ENCODE data around the gene HIRA.
"Not testable (repeated sequence)": the region's sequence is repeated elsewhere in the genome, so short reads cannot be mapped to it uniquely, and the experiment has no call there.

HIRA gene

DNA sequence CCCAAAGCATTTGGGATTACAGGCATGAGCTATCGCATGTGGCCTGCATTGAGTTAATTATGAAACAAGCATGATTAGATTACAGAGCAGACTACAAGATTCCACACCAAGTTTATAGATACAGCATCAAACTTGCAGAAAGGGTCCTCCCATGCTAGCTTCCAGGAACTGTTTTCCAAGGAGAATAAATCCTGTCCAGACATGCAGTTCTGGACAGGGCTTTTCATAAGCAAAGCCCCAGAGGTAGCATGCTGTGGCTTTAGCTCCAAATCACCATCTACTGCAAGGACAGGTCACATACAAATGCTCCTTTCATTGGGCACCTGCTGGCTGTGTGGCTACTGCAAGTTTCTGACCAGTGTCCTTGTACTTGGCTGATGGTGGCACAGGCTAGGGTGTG lies 57.1 kb downstream of the HIRA start:
- Histone ChIP-seq H3K9me3 (ENCODE audit: insufficient read depth, low read depth, low read length) (no peaks in the 10 kb centered on the region), H3K4me3 (ENCODE audit: low read length) (no peak overlapping the region), H3K27ac (ENCODE audit: low read depth, low read length) (no peak overlapping the region), H3K36me3 (ENCODE audit: insufficient read depth, low read length) (peaks cover 90% of the 10 kb centered on the region), H3K27me3 (ENCODE audit: insufficient read depth, low read length) (no peaks in the 10 kb centered on the region), H3K4me1 (ENCODE audit: insufficient read depth, low read length) (no peaks in the 10 kb centered on the region), H3K9ac (ENCODE audit: low read depth, low read length) (no peak overlapping the region)
- WGBS: 100% methylated on average over 1 of the region's 1 CpG

DNA sequence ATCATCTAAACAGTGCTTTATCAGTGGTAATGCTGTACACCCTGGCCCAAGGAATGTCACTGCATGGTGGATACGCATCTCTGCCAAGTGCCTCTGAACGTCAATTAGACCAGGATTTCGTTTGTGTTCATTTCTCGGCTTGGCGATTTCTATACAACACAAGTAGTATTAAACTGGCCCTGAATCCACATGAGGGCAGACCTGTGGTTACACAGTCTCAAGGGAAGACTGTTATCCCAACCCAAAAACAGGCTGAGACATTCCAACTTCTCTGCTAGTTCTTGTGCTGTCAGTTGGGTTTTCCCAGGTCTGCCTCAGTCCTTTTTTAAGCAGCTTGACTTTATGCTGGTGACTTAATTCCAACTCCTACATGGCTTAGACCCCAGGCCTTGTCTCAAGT lies 58.1 kb downstream of the HIRA start:
- H3K36me3 ChIP-seq (ENCODE audit: insufficient read depth, low read length): peaks cover 96% of the 10 kb centered on the region

DNA sequence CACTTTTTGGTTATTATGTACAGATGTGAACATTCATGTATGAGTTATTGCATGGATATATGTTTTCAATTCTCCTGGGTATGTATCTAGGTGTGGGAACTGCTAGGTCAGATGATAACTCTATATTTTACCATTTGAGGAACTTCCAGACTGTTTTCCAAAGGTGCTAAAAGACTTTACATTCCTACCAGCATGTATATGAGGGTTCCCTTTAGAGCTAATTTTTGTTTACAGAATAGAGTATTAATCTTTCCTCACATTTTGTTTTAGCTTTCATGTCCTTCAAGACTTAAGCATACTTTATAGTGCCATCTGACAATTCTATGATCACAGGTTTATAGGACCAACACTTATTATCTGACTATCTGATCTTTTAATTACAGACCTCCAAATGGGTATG lies 59.6 kb downstream of the HIRA start:
- Histone ChIP-seq H3K4me3 (ENCODE audit: low read length) (no peak overlapping the region), H3K9ac (ENCODE audit: low read depth, low read length) (no peak overlapping the region), H3K27me3 (ENCODE audit: insufficient read depth, low read length) (no peaks in the 10 kb centered on the region), H3K27ac (ENCODE audit: low read depth, low read length) (no peak overlapping the region), H3K4me1 (ENCODE audit: insufficient read depth, low read length) (no peaks in the 10 kb centered on the region), H3K36me3 (ENCODE audit: insufficient read depth, low read length) (peaks cover 95% of the 10 kb centered on the region), H3K9me3 (ENCODE audit: insufficient read depth, low read depth, low read length) (no peaks in the 10 kb centered on the region)

More for the DNA sequence above, 58.1 kb downstream of the HIRA start:
- no peaks in the 10 kb centered on the region for H3K9me3 ChIP-seq (ENCODE audit: insufficient read depth, low read depth, low read length)
- H3K9ac ChIP-seq (ENCODE audit: low read depth, low read length): no peak overlapping the region
- H3K4me1 ChIP-seq (ENCODE audit: insufficient read depth, low read length): no peaks in the 10 kb centered on the region
- no peaks in the 10 kb centered on the region for H3K27me3 ChIP-seq (ENCODE audit: insufficient read depth, low read length)
- 97% methylated on average over 5 of the region's 5 CpGs for WGBS
- no peak overlapping the region for H3K27ac ChIP-seq (ENCODE audit: low read depth, low read length)
- H3K4me3 ChIP-seq (ENCODE audit: low read length): no peak overlapping the region

DNA sequence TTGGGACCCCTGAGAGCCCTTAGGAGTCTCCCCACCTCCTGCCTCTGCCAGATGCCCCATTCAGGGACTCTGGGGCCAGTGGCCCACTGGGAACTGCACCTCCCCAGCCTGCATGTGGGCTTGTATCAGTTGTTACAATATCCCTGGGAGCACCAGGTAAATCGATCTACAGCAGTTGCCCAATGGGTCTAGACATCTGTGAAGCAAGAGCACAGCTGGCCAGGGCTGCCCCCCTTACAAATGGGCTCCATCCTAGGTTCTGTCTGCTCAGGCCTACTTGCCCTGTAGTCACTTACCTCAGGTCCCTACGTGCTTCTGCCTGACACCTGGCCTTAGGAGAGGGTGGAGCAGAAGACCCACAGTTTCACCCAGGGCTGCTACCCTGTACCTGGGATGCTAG lies 62.7 kb downstream of the HIRA start:
- H3K9me3 ChIP-seq (ENCODE audit: insufficient read depth, low read depth, low read length): no peaks in the 10 kb centered on the region
- peaks cover 92% of the 10 kb centered on the region for H3K36me3 ChIP-seq (ENCODE audit: insufficient read depth, low read length)
- H3K4me1 ChIP-seq (ENCODE audit: insufficient read depth, low read length): no peaks in the 10 kb centered on the region
- H3K9ac ChIP-seq (ENCODE audit: low read depth, low read length): no peak overlapping the region
- no peak overlapping the region for H3K27ac ChIP-seq (ENCODE audit: low read depth, low read length)
- WGBS: 93% methylated on average over 2 of the region's 2 CpGs
- H3K4me3 ChIP-seq (ENCODE audit: low read length): no peak overlapping the region
- H3K27me3 ChIP-seq (ENCODE audit: insufficient read depth, low read length): no peaks in the 10 kb centered on the region

DNA sequence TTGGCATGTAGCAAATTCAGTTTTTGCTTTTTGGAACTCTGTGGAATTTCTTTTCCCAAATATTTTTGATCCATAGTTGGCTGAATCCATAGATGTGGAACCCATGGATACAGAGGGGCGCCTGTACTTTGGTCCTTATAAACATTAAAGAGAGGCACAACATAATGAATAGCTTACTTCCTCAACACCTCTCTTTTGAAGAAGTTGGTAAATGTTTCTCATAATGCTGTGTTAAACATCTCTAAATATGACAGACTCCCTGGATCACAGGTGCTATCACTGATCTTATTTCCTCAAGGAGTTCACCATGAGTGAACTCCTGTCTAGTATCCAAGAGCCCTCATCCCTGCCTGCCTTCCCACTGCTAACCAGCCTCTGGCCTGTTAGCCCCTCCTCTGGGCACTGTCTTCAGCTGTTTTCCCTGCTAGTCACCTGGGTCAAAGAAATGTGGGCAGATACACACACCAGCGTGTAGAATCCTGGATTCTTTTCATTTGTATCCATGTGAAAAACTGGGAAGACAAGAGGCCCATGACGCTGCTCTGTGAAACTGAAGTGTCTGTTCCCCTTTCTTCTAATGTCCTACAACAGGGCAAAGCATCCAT lies 63.7 kb downstream of the HIRA start:
- Histone ChIP-seq H3K9me3 (ENCODE audit: insufficient read depth, low read depth, low read length) (no peaks in the 10 kb centered on the region), H3K4me1 (ENCODE audit: insufficient read depth, low read length) (no peaks in the 10 kb centered on the region), H3K27me3 (ENCODE audit: insufficient read depth, low read length) (no peaks in the 10 kb centered on the region), H3K36me3 (ENCODE audit: insufficient read depth, low read length) (peaks cover 89% of the 10 kb centered on the region), H3K9ac (ENCODE audit: low read depth, low read length) (no peak overlapping the region), H3K4me3 (ENCODE audit: low read length) (no peak overlapping the region), H3K27ac (ENCODE audit: low read depth, low read length) (no peak overlapping the region)
- 95% methylated on average over 3 of the region's 3 CpGs for WGBS

DNA sequence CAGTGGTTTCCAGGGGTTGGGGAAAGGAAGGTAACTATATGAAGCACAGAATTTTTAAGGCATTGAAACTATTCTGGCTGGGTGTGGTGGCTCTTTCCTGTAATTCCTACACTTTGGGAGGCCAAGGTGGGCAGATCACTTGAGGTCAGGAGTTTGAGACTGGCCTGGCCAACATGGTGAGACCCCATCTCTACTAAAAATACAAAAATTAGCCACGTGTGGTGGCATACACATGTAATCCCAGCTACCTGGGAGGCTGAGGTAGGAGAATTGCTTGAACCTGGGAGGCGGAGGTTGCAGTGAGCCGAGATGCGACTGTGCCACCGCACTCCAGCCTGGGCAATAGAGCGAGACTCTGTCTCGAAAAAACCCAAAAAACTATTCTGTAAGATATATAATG lies 68.0 kb downstream of the HIRA start:
- not testable (repeated sequence) for H3K4me3 ChIP-seq (ENCODE audit: low read length); H3K9ac ChIP-seq (ENCODE audit: low read depth, low read length); H3K27me3 ChIP-seq (ENCODE audit: insufficient read depth, low read length); H3K27ac ChIP-seq (ENCODE audit: low read depth, low read length); H3K4me1 ChIP-seq (ENCODE audit: insufficient read depth, low read length); H3K9me3 ChIP-seq (ENCODE audit: insufficient read depth, low read depth, low read length)
- peaks cover 92% of the 10 kb centered on the region for H3K36me3 ChIP-seq (ENCODE audit: insufficient read depth, low read length)
- WGBS: 90% methylated on average over 4 of the region's 7 CpGs

DNA sequence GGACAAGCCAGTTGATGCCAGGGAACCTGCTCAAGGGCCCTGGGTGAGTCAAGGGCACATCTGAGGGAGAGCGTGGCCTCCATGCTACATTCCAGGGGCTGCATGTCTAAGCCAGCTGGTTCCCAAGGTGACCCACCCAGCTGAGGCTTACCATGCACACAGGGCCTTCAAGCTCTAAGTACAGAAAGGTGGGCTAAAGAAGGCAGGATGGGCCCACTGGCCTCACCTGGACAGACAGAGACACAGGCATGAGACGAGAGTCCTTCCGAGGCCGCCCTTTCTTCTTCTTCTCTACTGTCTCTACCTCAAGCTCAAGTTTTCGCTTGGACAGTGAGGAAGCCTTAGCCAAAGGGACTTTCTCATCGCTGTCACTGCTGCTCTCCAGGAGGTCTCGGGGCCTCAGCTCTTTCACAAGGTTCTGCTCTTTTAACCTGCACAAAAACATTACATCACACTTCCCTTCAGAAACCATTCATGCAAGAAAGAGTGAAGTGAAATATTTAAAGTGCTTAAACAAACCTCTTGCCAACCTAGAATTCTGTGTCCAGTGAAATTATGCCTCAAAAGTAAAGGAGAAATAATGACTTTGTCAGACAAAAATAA lies 69.9 kb downstream of the HIRA start:
- H3K4me1 ChIP-seq (ENCODE audit: insufficient read depth, low read length): no peaks in the 10 kb centered on the region
- H3K27ac ChIP-seq (ENCODE audit: low read depth, low read length): no peak overlapping the region
- no peak overlapping the region for H3K4me3 ChIP-seq (ENCODE audit: low read length)
- H3K9me3 ChIP-seq (ENCODE audit: insufficient read depth, low read depth, low read length): no peaks in the 10 kb centered on the region
- H3K9ac ChIP-seq (ENCODE audit: low read depth, low read length): no peak overlapping the region
- no peaks in the 10 kb centered on the region for H3K27me3 ChIP-seq (ENCODE audit: insufficient read depth, low read length)
- peaks cover 93% of the 10 kb centered on the region for H3K36me3 ChIP-seq (ENCODE audit: insufficient read depth, low read length)
- 97% methylated on average over 7 of the region's 7 CpGs for WGBS

DNA sequence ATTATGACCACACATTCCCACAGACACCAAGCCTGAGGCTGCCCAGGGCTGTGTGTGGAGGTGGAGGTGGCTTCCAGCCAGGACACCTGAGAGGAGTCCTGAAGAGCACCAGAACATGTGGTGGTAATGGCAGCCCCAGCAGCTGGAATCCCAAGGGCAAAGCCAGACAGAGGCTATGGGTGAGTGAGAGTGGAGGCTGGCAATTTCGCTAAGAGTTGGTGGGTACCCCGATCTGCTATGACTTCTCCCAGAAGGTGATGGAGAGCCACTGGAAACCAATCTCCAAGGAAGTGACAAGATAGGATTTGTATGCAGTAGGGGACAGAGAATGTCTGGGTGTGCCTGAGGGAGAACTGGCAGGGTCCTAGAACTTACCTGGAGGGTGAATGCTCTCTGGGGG lies 70.7 kb downstream of the HIRA start:
- Histone ChIP-seq H3K4me1 (ENCODE audit: insufficient read depth, low read length) (no peaks in the 10 kb centered on the region), H3K9me3 (ENCODE audit: insufficient read depth, low read depth, low read length) (no peaks in the 10 kb centered on the region), H3K27me3 (ENCODE audit: insufficient read depth, low read length) (no peaks in the 10 kb centered on the region), H3K27ac (ENCODE audit: low read depth, low read length) (no peak overlapping the region), H3K9ac (ENCODE audit: low read depth, low read length) (no peak overlapping the region), H3K4me3 (ENCODE audit: low read length) (no peak overlapping the region), H3K36me3 (ENCODE audit: insufficient read depth, low read length) (peaks cover 96% of the 10 kb centered on the region)
- 95% methylated on average over 2 of the region's 2 CpGs for WGBS

DNA sequence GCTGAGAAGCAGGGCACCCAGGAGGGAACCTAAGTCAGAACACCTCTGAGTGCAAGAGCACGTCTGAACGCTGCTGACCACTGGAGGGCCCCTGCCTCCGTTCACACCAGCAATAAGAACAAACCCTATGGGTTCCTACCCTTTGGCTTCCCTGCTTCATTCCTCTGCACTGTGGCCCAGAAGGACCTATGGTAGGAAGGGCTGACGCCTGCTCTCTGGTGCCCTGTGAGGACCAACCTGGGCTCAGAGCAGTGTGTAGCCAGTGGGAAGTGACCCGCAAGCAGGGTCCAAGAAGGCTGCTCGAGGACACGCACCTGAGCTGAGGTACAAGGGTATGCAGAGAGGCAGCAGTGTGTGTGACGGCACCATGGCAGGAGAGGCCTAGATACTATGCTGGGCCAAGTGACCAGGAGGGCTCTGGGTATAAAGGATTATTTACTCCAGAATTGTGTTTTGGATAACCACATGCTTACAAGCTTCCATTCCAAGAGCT lies 71.2 kb downstream of the HIRA start:
- WGBS: 92% methylated on average over 8 of the region's 8 CpGs
- Histone ChIP-seq H3K36me3 (ENCODE audit: insufficient read depth, low read length) (peaks cover 96% of the 10 kb centered on the region), H3K27ac (ENCODE audit: low read depth, low read length) (no peak overlapping the region)

DNA sequence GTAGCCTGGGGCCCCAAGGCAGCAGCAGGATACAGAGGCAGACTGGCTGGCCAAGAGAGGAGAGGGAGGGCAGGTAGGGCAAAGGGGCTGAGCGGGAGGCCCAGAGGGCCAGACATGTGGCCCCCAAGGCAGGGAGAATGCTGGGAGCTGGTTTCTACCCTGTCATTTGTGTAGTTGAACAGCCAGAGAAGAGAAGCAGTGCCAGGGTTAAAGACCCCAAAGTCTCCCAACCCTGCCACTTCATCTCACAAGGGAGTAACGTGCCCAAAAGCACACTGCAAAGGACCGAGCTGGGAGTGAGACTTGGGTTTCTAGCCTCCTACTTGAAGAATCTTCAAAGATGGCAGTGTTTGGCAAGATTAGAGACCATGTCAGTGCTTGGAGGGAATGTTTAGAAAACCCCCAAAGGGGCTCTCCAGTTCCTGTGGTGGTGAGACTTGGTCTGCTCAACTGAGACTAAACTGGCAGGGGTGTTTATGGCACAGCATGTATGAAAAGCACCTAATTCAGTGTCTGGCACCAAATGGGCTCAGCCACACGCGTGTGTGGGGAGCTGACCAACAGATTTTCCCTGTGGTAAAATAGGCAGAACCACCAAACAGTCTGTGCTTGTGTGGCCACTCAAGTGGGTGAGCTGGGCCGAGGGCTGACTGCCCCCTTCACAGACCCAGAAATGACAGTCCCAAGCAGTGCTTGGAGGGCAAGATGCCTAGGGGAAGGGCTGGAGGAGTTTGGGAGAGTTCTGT lies 71.8 kb downstream of the HIRA start:
- 94% methylated on average over 6 of the region's 6 CpGs for WGBS
- Histone ChIP-seq H3K27me3 (ENCODE audit: insufficient read depth, low read length) (no peaks in the 10 kb centered on the region), H3K4me3 (ENCODE audit: low read length) (no peak overlapping the region), H3K9me3 (ENCODE audit: insufficient read depth, low read depth, low read length) (no peaks in the 10 kb centered on the region), H3K36me3 (ENCODE audit: insufficient read depth, low read length) (peaks cover 96% of the 10 kb centered on the region), H3K27ac (ENCODE audit: low read depth, low read length) (no peak overlapping the region), H3K9ac (ENCODE audit: low read depth, low read length) (no peak overlapping the region), H3K4me1 (ENCODE audit: insufficient read depth, low read length) (no peaks in the 10 kb centered on the region)

More for the DNA sequence above, 71.2 kb downstream of the HIRA start:
- H3K27me3 ChIP-seq (ENCODE audit: insufficient read depth, low read length): no peaks in the 10 kb centered on the region
- H3K9ac ChIP-seq (ENCODE audit: low read depth, low read length): no peak overlapping the region
- H3K4me1 ChIP-seq (ENCODE audit: insufficient read depth, low read length): no peaks in the 10 kb centered on the region
- H3K9me3 ChIP-seq (ENCODE audit: insufficient read depth, low read depth, low read length): no peaks in the 10 kb centered on the region
- H3K4me3 ChIP-seq (ENCODE audit: low read length): no peak overlapping the region

DNA sequence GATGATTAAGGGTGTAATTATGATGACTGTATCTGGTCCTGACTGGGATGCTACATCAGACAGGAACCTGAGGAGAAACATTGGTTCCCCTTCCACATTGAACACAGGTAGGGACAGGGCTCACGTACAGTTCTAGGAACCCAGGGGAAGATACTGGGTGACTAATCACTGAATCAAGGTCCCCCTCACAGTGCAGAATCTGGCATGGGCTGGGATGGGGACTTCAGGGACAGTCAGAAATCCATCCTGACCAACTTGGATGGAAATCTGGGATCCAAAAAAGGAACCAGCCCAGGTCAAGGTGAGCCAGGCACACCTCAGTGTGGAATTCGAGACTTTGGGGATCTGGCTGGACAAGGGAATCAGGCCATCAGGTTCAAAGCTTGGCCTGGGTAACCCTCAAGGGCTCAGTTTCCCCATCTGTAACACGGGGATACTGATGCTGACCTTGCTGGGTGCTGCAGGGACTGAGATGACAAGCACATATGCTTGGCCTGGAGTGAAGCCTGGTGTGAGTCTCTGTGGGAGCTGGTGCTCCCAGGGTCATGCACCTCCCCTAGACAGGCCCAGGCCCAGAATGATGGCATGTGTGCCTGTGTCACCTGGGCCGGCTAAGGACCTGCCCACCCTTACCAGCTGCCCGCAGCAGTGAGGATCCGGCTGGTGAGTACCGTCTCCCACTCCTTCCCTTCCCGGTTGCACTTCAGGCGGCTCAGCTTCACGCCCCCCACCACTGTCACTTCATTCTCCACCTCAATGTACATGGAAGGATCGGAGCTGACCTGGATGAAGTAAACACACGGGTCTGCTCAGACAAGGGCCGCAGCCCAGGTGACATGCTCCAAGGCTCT lies 72.6 kb downstream of the HIRA start:
- H3K36me3 ChIP-seq (ENCODE audit: insufficient read depth, low read length): peaks cover 95% of the 10 kb centered on the region
- H3K9ac ChIP-seq (ENCODE audit: low read depth, low read length): no peak overlapping the region
- 96% methylated on average over 13 of the region's 13 CpGs for WGBS

More for the DNA sequence above, 72.6 kb downstream of the HIRA start:
- no peaks in the 10 kb centered on the region for H3K27me3 ChIP-seq (ENCODE audit: insufficient read depth, low read length)
- H3K9me3 ChIP-seq (ENCODE audit: insufficient read depth, low read depth, low read length): no peaks in the 10 kb centered on the region
- no peak overlapping the region for H3K27ac ChIP-seq (ENCODE audit: low read depth, low read length)
- H3K4me3 ChIP-seq (ENCODE audit: low read length): no peak overlapping the region
- no peaks in the 10 kb centered on the region for H3K4me1 ChIP-seq (ENCODE audit: insufficient read depth, low read length)
